GM21381 (cell line): ENCODE measurements around the gene SLC7A7.
A peak's percentile ranks its signal among the peaks of the same experiment; 100 is the strongest.
"Not testable (repeated sequence)": the region's sequence is repeated elsewhere in the genome, so short reads cannot be mapped to it uniquely, and the experiment has no call there.

Source experiments
- ATAC-seq: cut with Tn5 transposase; IDR thresholded peaks from one replicate; pipeline ENCODE4 v1.9.1; 2021; ENCODE audit warnings: mild to moderate bottlenecking, moderate library complexity; ENCODE audit not compliant: unreplicated experiment

SLC7A7 gene

GRCh38 chr14:22814941-22815713 lies at the start of gene SLC7A7:
Gene SLC7A7, minus strand, starts transcription at chr14:22815435. Its CDS starts 2,037 bp downstream, at chr14:22813398.
- no peak for ATAC-seq

- ATAC-seq: no peak
Observed at GRCh38 chr14:22864979-22865378, 49.7 kb upstream of the SLC7A7 start.

- no peak for ATAC-seq
Observed at GRCh38 chr14:22861651-22862050, 46.4 kb upstream of the SLC7A7 start.

- ATAC-seq: not testable (repeated sequence)
Observed at GRCh38 chr14:22860377-22860776, 45.1 kb upstream of the SLC7A7 start.

GRCh38 chr14:22856428-22856827 lies 41.2 kb upstream of the SLC7A7 start:
- ATAC-seq: no peak

GRCh38 chr14:22854963-22855724 lies 39.9 kb upstream of the SLC7A7 start:
- ATAC-seq: no peak

- ATAC-seq: not testable (repeated sequence)
Observed at GRCh38 chr14:22854296-22854695, 39.1 kb upstream of the SLC7A7 start.

GRCh38 chr14:22852940-22853767 lies 37.9 kb upstream of the SLC7A7 start:
- peak; percentile 72 for ATAC-seq

GRCh38 chr14:22852599-22852939 lies 37.3 kb upstream of the SLC7A7 start:
- ATAC-seq: no peak

GRCh38 chr14:22852178-22852577 lies 36.9 kb upstream of the SLC7A7 start:
- ATAC-seq: not testable (repeated sequence)

- no peak for ATAC-seq
Observed at GRCh38 chr14:22850944-22851764, 35.9 kb upstream of the SLC7A7 start.

GRCh38 chr14:22849212-22849819 lies 34.1 kb upstream of the SLC7A7 start:
- ATAC-seq: no peak

GRCh38 chr14:22848351-22849164 lies 33.3 kb upstream of the SLC7A7 start:
- ATAC-seq: no peak

- no peak for ATAC-seq
Observed at GRCh38 chr14:22847661-22848341, 32.6 kb upstream of the SLC7A7 start.

- ATAC-seq: no peak
Observed at GRCh38 chr14:22846811-22847307, 31.6 kb upstream of the SLC7A7 start.

GRCh38 chr14:22845821-22846625 lies 30.8 kb upstream of the SLC7A7 start:
- no peak for ATAC-seq

- no peak for ATAC-seq
Observed at GRCh38 chr14:22845103-22845394, 29.8 kb upstream of the SLC7A7 start.
